H1 (cell line): Measurements from ENCODE around the gene B4GALT7. TPM values are rescaled to one million over a fixed set of nuclear protein-coding genes. Genes with fewer than 3 reads are reported as not detected.

Experiments
- CTCF ChIA-PET: fragments of 300-600 bp; sonication (Branson Sonifier 250); formaldehyde crosslinking; loops from one replicate; lab custom pipeline; 2021; ENCODE audit not compliant: partially characterized antibody; lab: Charles Lee
- POLR2A ChIA-PET: fragments of 300-600 bp; sonication (Branson Sonifier 250); formaldehyde crosslinking; loops from one replicate; lab custom pipeline; 2021; ENCODE audit warnings: inconsistent platforms; ENCODE audit not compliant: partially characterized antibody; lab: Charles Lee
- DNase-seq, 2 experiments: peaks; one replicate each; pipeline versions ENCODE4 v3.0.0 to v3.0.0-alpha.2; 2010 to 2022; ENCODE audit warnings: low spot score in 2 of 2, low read depth in 1 of 2, mixed read lengths in 1 of 2
- FAIRE-seq: peaks from 2 replicates; lab custom pipeline; 2011; peaks lifted over from hg19 to GRCh38; lab: Jason Lieb, UNC
- H2AFZ ChIP-seq: 2 replicates; pipeline ENCODE4 v1.8.1; 2012; ENCODE audit warnings: low read length, inconsistent platforms
- H2AK5ac ChIP-seq: 2 replicates; pipeline ENCODE4 v1.6.1; 2013; ENCODE audit warnings: low read depth, low read length
- H2BK120ac ChIP-seq: replicated peaks from 2 replicates; pipeline ENCODE3; 2013; ENCODE audit warnings: low read depth, low read length, inconsistent platforms
- H2BK12ac ChIP-seq: 2 replicates; pipeline ENCODE4 v1.6.1; 2013; ENCODE audit warnings: low read depth, low read length
- H2BK15ac ChIP-seq: 2 replicates; pipeline ENCODE4 v1.6.1; 2013; ENCODE audit warnings: low read length
- H2BK20ac ChIP-seq: 2 replicates; pipeline ENCODE4 v1.6.1; 2013; ENCODE audit warnings: low read length
- H2BK5ac ChIP-seq: 2 replicates; pipeline ENCODE4 v1.6.1; 2013; ENCODE audit warnings: low read depth, low read length
- H3K14ac ChIP-seq: 2 replicates; pipeline ENCODE4 v1.6.1; 2013; ENCODE audit warnings: inconsistent platforms; ENCODE audit not compliant: insufficient read length
- H3K18ac ChIP-seq: 2 replicates; pipeline ENCODE4 v1.6.1; 2013; ENCODE audit warnings: low read length; ENCODE audit errors: extremely low read depth
- H3K23ac ChIP-seq: 2 replicates; pipeline ENCODE4 v1.6.1; 2013; ENCODE audit warnings: inconsistent platforms; ENCODE audit not compliant: insufficient read length
- H3K23me2 ChIP-seq: 2 replicates; pipeline ENCODE4 v1.6.1; 2013; ENCODE audit warnings: low read depth, low read length
- H3K27ac ChIP-seq: 2 replicates; pipeline ENCODE4 v1.6.1; 2011; ENCODE audit warnings: low read depth, low read length, inconsistent platforms
- H3K27me3 ChIP-seq, 4 experiments: replicated peaks in 1 of 4; 1 replicate in 1 of 4; 2 replicates in 3 of 4; pipeline versions ENCODE4 v1.6.1 to v1.8.1; 2011 to 2013; ENCODE audit warnings: low read length in 3 of 4, mild to moderate bottlenecking in 3 of 4, inconsistent platforms in 2 of 4, mixed read lengths in 2 of 4, moderate library complexity in 1 of 4; ENCODE audit not compliant: control insufficient read depth in 3 of 4, insufficient read depth in 3 of 4; ENCODE audit errors: extremely low read depth in 1 of 4
- H3K36me3 ChIP-seq, 4 experiments: 2 replicates each; pipeline versions ENCODE4 v1.6.1 to v1.8.1; 2011 to 2013; ENCODE audit warnings: mild to moderate bottlenecking in 4 of 4, low read length in 3 of 4, moderate library complexity in 2 of 4, control low read depth in 1 of 4, inconsistent platforms in 1 of 4; ENCODE audit not compliant: insufficient read depth in 4 of 4, control insufficient read depth in 2 of 4
- H3K4ac ChIP-seq: replicated peaks from 2 replicates; pipeline ENCODE3; 2013; ENCODE audit warnings: low read length, low read depth, mixed read lengths, inconsistent platforms; ENCODE audit not compliant: insufficient read length
- H3K4me1 ChIP-seq, 4 experiments: replicated peaks in 1 of 4; 1 replicate in 1 of 4; 2 replicates in 3 of 4; pipeline versions ENCODE4 v1.6.1 to v1.8.1; 2011 to 2013; ENCODE audit warnings: low read length in 3 of 4, inconsistent platforms in 2 of 4, mixed read lengths in 1 of 4; ENCODE audit not compliant: insufficient read depth in 4 of 4, control insufficient read depth in 3 of 4
- H3K4me2 ChIP-seq, 2 experiments: 2 replicates each; pipeline versions ENCODE4 v1.6.1 to v1.8.1; 2011 to 2013; ENCODE audit warnings: low read depth in 2 of 2, low read length in 2 of 2, control low read depth in 1 of 2, inconsistent platforms in 1 of 2, mild to moderate bottlenecking in 1 of 2; ENCODE audit not compliant: insufficient read depth in 1 of 2
- H3K4me3 ChIP-seq, 4 experiments: fragments of 200-600, 300-600 bp in 1 of 4; sonication (generic), shearing (Covaris generic), sonication (Bioruptor Twin) in 1 of 4; 2 replicates each; pipeline versions ENCODE4 v1.5.1 to v1.8.1; 2011 to 2016; ENCODE audit warnings: low read length in 4 of 4, low read depth in 3 of 4, control low read depth in 2 of 4, inconsistent platforms in 2 of 4, mild to moderate bottlenecking in 2 of 4, mixed read lengths in 1 of 4, moderate library complexity in 1 of 4; ENCODE audit not compliant: insufficient read depth in 2 of 4; ENCODE audit errors: extremely low read depth in 1 of 4
- H3K56ac ChIP-seq: replicated peaks from 2 replicates; pipeline ENCODE3; 2013; ENCODE audit warnings: low read depth, mild to moderate bottlenecking, mixed read lengths, low read length, inconsistent platforms; ENCODE audit not compliant: insufficient read length
- H3K79me1 ChIP-seq: 2 replicates; pipeline ENCODE4 v1.6.1; 2013; ENCODE audit warnings: low read depth, low read length, control low read depth
- H3K79me2 ChIP-seq, 2 experiments: 2 replicates each; pipeline versions ENCODE4 v1.6.1 to v1.8.1; 2012 to 2013; ENCODE audit warnings: low read length in 2 of 2, mild to moderate bottlenecking in 2 of 2, inconsistent platforms in 1 of 2; ENCODE audit not compliant: insufficient read depth in 2 of 2, control insufficient read depth in 1 of 2
- H3K9ac ChIP-seq, 4 experiments: replicated peaks in 1 of 4; 1 replicate in 1 of 4; 2 replicates in 3 of 4; pipeline versions ENCODE4 v1.6.1 to v1.8.1; 2011 to 2013; ENCODE audit warnings: low read depth in 3 of 4, low read length in 3 of 4, control low read depth in 2 of 4, mild to moderate bottlenecking in 2 of 4, moderate library complexity in 2 of 4, inconsistent platforms in 1 of 4; ENCODE audit errors: extremely low read depth in 1 of 4
- H3K9me3 ChIP-seq, 2 experiments: 2 replicates each; pipeline versions ENCODE4 v1.6.1 to v1.8.1; 2012 to 2013; ENCODE audit warnings: mild to moderate bottlenecking in 2 of 2, moderate library complexity in 2 of 2, control low read depth in 1 of 2, inconsistent platforms in 1 of 2, low read depth in 1 of 2, low read length in 1 of 2, mixed read lengths in 1 of 2; ENCODE audit not compliant: insufficient read depth in 2 of 2
- H4K20me1 ChIP-seq, 2 experiments: replicated peaks in 1 of 2; 2 replicates each; pipeline versions ENCODE3 to v1.8.1; 2011 to 2013; ENCODE audit warnings: inconsistent platforms in 2 of 2, low read length in 2 of 2, mild to moderate bottlenecking in 1 of 2; ENCODE audit not compliant: insufficient read depth in 2 of 2, control insufficient read depth in 1 of 2
- H4K5ac ChIP-seq: 2 replicates; pipeline ENCODE4 v1.6.1; 2013; ENCODE audit warnings: low read length, low read depth, mixed read lengths, inconsistent platforms; ENCODE audit not compliant: insufficient read length
- H4K8ac ChIP-seq: 2 replicates; pipeline ENCODE4 v1.8.0; 2013; ENCODE audit warnings: mild to moderate bottlenecking, moderate library complexity, low read length, inconsistent platforms; ENCODE audit not compliant: insufficient read depth; ENCODE audit errors: extremely low read depth
- H4K91ac ChIP-seq: replicated peaks from 2 replicates; pipeline ENCODE3; 2013; ENCODE audit warnings: low read length, mixed read lengths, inconsistent platforms; ENCODE audit not compliant: insufficient read length
- ASH2L ChIP-seq: fragments of 200-600, 300-600 bp; sonication (generic); IDR thresholded peaks from one replicate; pipeline ENCODE4 v1.7.1; 2017; ENCODE audit warnings: low read length
- BCL11A ChIP-seq, 2 experiments: IDR thresholded peaks; one replicate each; pipeline ENCODE4 v1.6.1; 2011; ENCODE audit warnings: low read depth in 2 of 2, low read length in 2 of 2, mild to moderate bottlenecking in 2 of 2
- CBX8 ChIP-seq: fragments of 300-800, 300-1000 bp; sonication (generic); IDR thresholded peaks from 2 replicates; pipeline ENCODE4 v1.7.1; 2016; ENCODE audit warnings: low read depth, low read length, borderline replicate concordance
- GTF2F1 ChIP-seq: IDR thresholded peaks from 2 replicates; pipeline ENCODE4 v1.6.1; 2012; ENCODE audit warnings: low read depth, low read length, improper control_type of control experiment, borderline replicate concordance
- KDM4A ChIP-seq: IDR thresholded peaks from one replicate; pipeline ENCODE4 v1.7.1; 2012; ENCODE audit warnings: low read depth, mild to moderate bottlenecking, moderate library complexity, low read length, inconsistent platforms; ENCODE audit not compliant: severe bottlenecking
- KDM5A ChIP-seq: fragments of 200-600 bp; IDR thresholded peaks from 2 replicates; pipeline ENCODE4 v1.7.1; 2012; ENCODE audit warnings: mild to moderate bottlenecking, low read length, inconsistent platforms, mixed read lengths
- SAP30 ChIP-seq: fragments of 300-600 bp; sonication (generic); IDR thresholded peaks from 2 replicates; pipeline ENCODE4 v1.7.1; 2012; ENCODE audit warnings: low read length, moderate library complexity, mild to moderate bottlenecking, inconsistent platforms; ENCODE audit not compliant: insufficient read depth, insufficient replicate concordance
- SIRT6 ChIP-seq: IDR thresholded peaks from one replicate; pipeline ENCODE4 v1.7.1; 2012; ENCODE audit warnings: low read length, inconsistent platforms
- SRF ChIP-seq: IDR thresholded peaks from 2 replicates; pipeline ENCODE4 v1.6.1; 2011; ENCODE audit warnings: mild to moderate bottlenecking, low read depth, low read length, moderate library complexity
- TAF1 ChIP-seq: IDR thresholded peaks from 2 replicates; pipeline ENCODE4 v1.6.1; 2011; ENCODE audit warnings: mild to moderate bottlenecking, low read depth, low read length
- TAF7 ChIP-seq: optimal IDR thresholded peaks from 2 replicates; pipeline ENCODE3; 2011; ENCODE audit warnings: low read depth, mild to moderate bottlenecking, inconsistent platforms, low read length, moderate library complexity, borderline replicate concordance
- TCF12 ChIP-seq: IDR thresholded peaks from 2 replicates; pipeline ENCODE4 v1.6.1; 2011; ENCODE audit warnings: low read depth, mild to moderate bottlenecking, low read length
- ZNF274 ChIP-seq: IDR thresholded peaks from 2 replicates; pipeline ENCODE4 v1.7.0; 2012; ENCODE audit warnings: low read length, borderline replicate concordance; ENCODE audit errors: extremely low read depth
- WGBS, 2 experiments: shearing (Covaris generic) in 1 of 2; methylation state at CpG; one replicate each; pipeline versions ENCODE4 v1.1.6 to v1.1.7; 2013 to 2015; ENCODE audit warnings: low lambda C conversion rate in 2 of 2, mixed read lengths in 2 of 2, inconsistent platforms in 1 of 2, low coverage in 1 of 2, missing lambda C conversion rate in 1 of 2; ENCODE audit not compliant: insufficient replicate concordance in 2 of 2, insufficient coverage in 1 of 2, insufficient read length in 1 of 2; ENCODE audit errors: extremely low coverage in 1 of 2, missing lambda C conversion rate in 1 of 2; 5-methylcytosine and 5-hydroxymethylcytosine counted together
- polyA plus RNA-seq, 7 experiments: library from polyadenylated mRNA; depleted of rRNA in 3 of 7; stranded (reverse) in 5 of 7; unstranded in 2 of 7; fragments of >200 nt in 5 of 7; fragments of 200-250 nt in 2 of 7; gene quantifications; 1 replicate in 5 of 7; 2 replicates in 1 of 7; 4 replicates in 1 of 7; pipeline versions ENCODE4 v1.2.1 to v1.2.3, GENCODE V29; 2011 to 2013; ENCODE audit warnings: missing spikeins in 2 of 7, mixed read lengths in 2 of 7
- total RNA-seq: library from RNA; stranded (reverse); fragmentation: NEBNext Ultra II Directional; extraction: Animal tissue kit (Norgen Biotek cat#: 25700); gene quantifications from 2 replicates; pipeline ENCODE4 v1.2.1, GENCODE V29; 2021
- TF ChIP-seq, protein P1 (sequence below): IDR thresholded peaks from 2 replicates; pipeline ENCODE4 v1.6.1; 2011; ENCODE audit warnings: low read depth, mild to moderate bottlenecking, low read length; ENCODE audit not compliant: insufficient read depth

B4GALT7 gene
- total and polyA plus RNA-seq, 2 of the 8 experiments (the other 6 are each of a cell fraction or from before 2014, with no cell fraction given) = 18.7 to 31.9 TPM

DNA sequence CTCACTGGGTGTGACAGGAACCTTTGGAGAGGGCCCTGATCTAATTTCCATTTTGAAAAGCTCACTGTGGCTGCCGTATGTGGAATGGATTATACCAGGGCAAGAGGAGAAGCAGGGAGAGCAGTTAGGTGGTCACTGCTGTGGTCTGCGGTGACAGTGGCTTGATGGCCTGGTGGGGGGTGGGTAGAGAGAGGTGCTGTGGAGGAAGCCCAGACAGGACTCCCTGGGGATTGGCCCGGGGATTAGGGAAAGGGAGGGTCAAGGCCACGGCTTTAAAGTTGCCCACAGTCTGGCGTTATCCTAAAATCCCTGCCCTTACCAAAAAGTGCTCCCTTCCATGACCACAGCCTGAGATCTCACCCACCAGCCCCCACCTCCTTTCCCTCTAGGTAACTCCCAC lies 4.7 kb downstream of the B4GALT7 start:
- Histone ChIP-seq H3K23ac (no peak overlapping the region), H2BK5ac (no peak overlapping the region), H4K8ac (no peak overlapping the region), H2AK5ac (no peak overlapping the region), H2AFZ (no peak overlapping the region), H3K4me2 (no peak overlapping the region), H4K91ac (no peak overlapping the region), H2BK12ac (no peak overlapping the region), H3K4me3 (no peak overlapping the region), H3K23me2 (peaks cover 7% of the 10 kb centered on the region), H3K14ac (no peak overlapping the region), H3K56ac (no peak overlapping the region), H2BK20ac (no peak overlapping the region), H3K18ac (no peak overlapping the region), H3K79me2 (peaks cover 0 to 4% of the 10 kb centered on the region in 2 experiments; a peak in 1 of 4 replicates), H3K79me1 (no peaks in the 10 kb centered on the region; the same call in none of the 2 replicates), H4K5ac (no peak overlapping the region), H3K36me3 (peaks cover 0 to 4% (median 0%) of the 10 kb centered on the region in 4 experiments; a peak in 2 of 8 replicates), H3K9me3 (no peaks in the 10 kb centered on the region), H3K27me3 (peaks cover 0 to 2% (median 0%) of the 10 kb centered on the region in 4 experiments; a peak in 2 of 7 replicates), H3K4ac (no peak overlapping the region), H2BK120ac (no peak overlapping the region), H3K27ac (no peak overlapping the region), H3K9ac (no peak overlapping the region), H2BK15ac (no peak overlapping the region), H3K4me1 (peaks cover 0 to 20% (median 12%) of the 10 kb centered on the region in 4 experiments; a peak in 5 of 7 replicates), H4K20me1 (peaks cover 0 to 2% of the 10 kb centered on the region in 2 experiments)
- no peak for FAIRE-seq
- 87% methylated on average over 5 of the region's 5 CpGs; no CpG with 5 or more reads in 1 of the 2 experiments for WGBS, 2 experiments
- POLR2A ChIA-PET = interaction anchor here (1.1 to 8.8 kb wide), 3 partner anchors 6 to 102 kb away, joined by 3 to 72 read pairs (median 19); partner anchors contain the start of gene TMED9
- CTCF ChIA-PET = interaction anchor here (1.1 kb wide), 1 partner anchor 13 kb away, joined by 3 read pairs; the partner anchor contains the start of gene TMED9
- DNase-seq = no peak
- TF ChIP-seq CBX8 (no peak), TAF1 (no peak), ZNF274 (no peak), KDM5A (no peak), KDM4A (no peak), SAP30 (no peak), BCL11A (IDR thresholded peaks at IDR 0.05; ENCODE audit: low read depth in 2 of 2, low read length in 2 of 2) (no peak), SRF (no peak), TCF12 (no peak), GTF2F1 (no peak), TAF7 (no peak), ASH2L (no peak), SIRT6 (no peak)
- TF ChIP-seq, protein P1, sequence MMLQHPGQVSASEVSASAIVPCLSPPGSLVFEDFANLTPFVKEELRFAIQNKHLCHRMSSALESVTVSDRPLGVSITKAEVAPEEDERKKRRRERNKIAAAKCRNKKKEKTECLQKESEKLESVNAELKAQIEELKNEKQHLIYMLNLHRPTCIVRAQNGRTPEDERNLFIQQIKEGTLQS = no peak
